Measurements from ENCODE around the gene LHX4.

GRCh38 chr1:180260541-180260940 lies 30.5 kb downstream of the LHX4 start:
- TF ChIP-seq HNF4A (conservative IDR thresholded peaks at IDR 0.05) (no peak), SP1 (IDR thresholded peaks at IDR 0.05) (no peak), YY1 (IDR thresholded peaks at IDR 0.05) (no peak), EGR1 (IDR thresholded peaks at IDR 0.05; ENCODE audit: low read depth in 2 of 2) (no peak), JUND (IDR thresholded peaks at IDR 0.05) (no peak), TAF1 (conservative IDR thresholded peaks at IDR 0.05) (no peak)
- TF ChIP-seq, protein P1, sequence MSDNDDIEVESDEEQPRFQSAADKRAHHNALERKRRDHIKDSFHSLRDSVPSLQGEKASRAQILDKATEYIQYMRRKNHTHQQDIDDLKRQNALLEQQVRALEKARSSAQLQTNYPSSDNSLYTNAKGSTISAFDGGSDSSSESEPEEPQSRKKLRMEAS (IDR thresholded peaks at IDR 0.05), result no peak
- TF ChIP-seq, protein P2, sequence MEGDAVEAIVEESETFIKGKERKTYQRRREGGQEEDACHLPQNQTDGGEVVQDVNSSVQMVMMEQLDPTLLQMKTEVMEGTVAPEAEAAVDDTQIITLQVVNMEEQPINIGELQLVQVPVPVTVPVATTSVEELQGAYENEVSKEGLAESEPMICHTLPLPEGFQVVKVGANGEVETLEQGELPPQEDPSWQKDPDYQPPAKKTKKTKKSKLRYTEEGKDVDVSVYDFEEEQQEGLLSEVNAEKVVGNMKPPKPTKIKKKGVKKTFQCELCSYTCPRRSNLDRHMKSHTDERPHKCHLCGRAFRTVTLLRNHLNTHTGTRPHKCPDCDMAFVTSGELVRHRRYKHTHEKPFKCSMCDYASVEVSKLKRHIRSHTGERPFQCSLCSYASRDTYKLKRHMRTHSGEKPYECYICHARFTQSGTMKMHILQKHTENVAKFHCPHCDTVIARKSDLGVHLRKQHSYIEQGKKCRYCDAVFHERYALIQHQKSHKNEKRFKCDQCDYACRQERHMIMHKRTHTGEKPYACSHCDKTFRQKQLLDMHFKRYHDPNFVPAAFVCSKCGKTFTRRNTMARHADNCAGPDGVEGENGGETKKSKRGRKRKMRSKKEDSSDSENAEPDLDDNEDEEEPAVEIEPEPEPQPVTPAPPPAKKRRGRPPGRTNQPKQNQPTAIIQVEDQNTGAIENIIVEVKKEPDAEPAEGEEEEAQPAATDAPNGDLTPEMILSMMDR (IDR thresholded peaks at IDR 0.05; ENCODE audit: low read depth, low read length, missing input control), result no peak

Data from liver (tissue), 3 donors.